Measurements from ENCODE around the gene GRHL3.

DNA sequence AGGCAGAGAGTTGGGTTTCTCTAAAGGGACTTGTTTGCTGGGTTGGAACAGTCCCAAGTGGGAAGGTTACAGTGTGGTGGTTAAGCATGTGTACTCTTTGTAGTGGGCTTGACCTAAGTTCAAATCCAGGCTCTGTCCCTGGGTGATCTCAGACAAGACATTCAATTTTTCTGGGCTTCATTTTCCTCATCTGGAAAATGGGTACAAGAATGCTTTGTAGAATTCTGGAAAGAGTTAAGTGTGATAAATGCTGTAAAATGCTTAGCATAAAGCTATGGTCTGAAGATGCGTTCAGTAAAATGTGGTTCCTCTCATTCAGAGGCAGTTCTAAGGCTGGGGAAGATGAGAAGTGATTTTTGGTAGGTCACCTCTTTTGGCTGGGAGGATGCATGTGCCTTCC lies 805 bp downstream of the GRHL3 start:
- TF ChIP-seq CTCF (IDR thresholded peaks at IDR 0.05) (no peak), POLR2A (IDR thresholded peaks at IDR 0.05) (no peak)

Data from prostate gland (tissue), 2 donors.